Sigmoid colon (tissue), 7 donors: ENCODE measurements around the gene MR1. TPM values are rescaled to one million over a fixed set of nuclear protein-coding genes. Genes with fewer than 3 reads are reported as not detected.

Source experiments
- DNase-seq: peaks from one replicate; pipeline ENCODE4 v3.0.0-alpha.2; 2019
- H3K27ac ChIP-seq, 4 donors: fragments of 200-600 bp; sonication (generic); one replicate each; pipeline ENCODE4 v1.5.1; 2016 to 2019; ENCODE audit warnings: mild to moderate bottlenecking in 1 of 4
- H3K27me3 ChIP-seq, 3 donors: fragments of 200-600 bp; sonication (generic); one replicate each; pipeline ENCODE4 v1.5.1; 2019; ENCODE audit warnings: mild to moderate bottlenecking in 1 of 3
- H3K36me3 ChIP-seq, 4 donors: fragments of 200-600 bp; sonication (generic); one replicate each; pipeline ENCODE4 v1.5.1; 2016 to 2019
- H3K4me1 ChIP-seq, 4 donors: fragments of 200-600 bp; sonication (generic); one replicate each; pipeline ENCODE4 v1.5.1; 2017 to 2019
- H3K4me3 ChIP-seq, 4 donors: fragments of 200-600 bp; sonication (generic); one replicate each; pipeline ENCODE4 v1.5.1; 2017 to 2019; ENCODE audit warnings: mild to moderate bottlenecking in 2 of 4, moderate library complexity in 1 of 4
- H3K9me3 ChIP-seq, 4 donors: fragments of 200-600 bp in 3 of 4; sonication (generic) in 3 of 4; one replicate each; pipeline versions ENCODE4 v1.5.1 to v1.6.1; 2013 to 2019
- EP300 ChIP-seq, 4 donors: sonication (generic); formaldehyde crosslinking; IDR thresholded peaks; one replicate each; pipeline ENCODE4 v1.6.1; 2017; ENCODE audit warnings: antibody characterized with exemption in 4 of 4
- POLR2A ChIP-seq, 2 donors: fragments of 450-650 bp; IDR thresholded peaks; one replicate each; pipeline ENCODE4 v1.6.1; 2016; ENCODE audit warnings: antibody characterized with exemption in 2 of 2, mild to moderate bottlenecking in 2 of 2, moderate library complexity in 2 of 2
- POLR2AphosphoS5 ChIP-seq, 4 donors: sonication (generic); formaldehyde crosslinking; IDR thresholded peaks; one replicate each; pipeline ENCODE4 v1.6.1; 2017; ENCODE audit warnings: antibody characterized with exemption in 4 of 4
- WGBS, 2 donors: extraction: QIAGEN DNeasy Blood & Tissue Kit; methylation state at CpG; one replicate each; pipeline ENCODE4 v1.1.7; 2013; 5-methylcytosine and 5-hydroxymethylcytosine counted together
- intact Hi-C: fragments of 100-400 bp; cut with DNase I; formaldehyde crosslinking; loops from one replicate; pipeline ENCODE4 v1.15.1; 2023
- polyA plus RNA-seq, 3 donors: library from polyadenylated mRNA; stranded (reverse); fragments of 200-250 nt; gene quantifications; one replicate each; pipeline ENCODE4 v1.2.3, GENCODE V29; 2013
- total RNA-seq, 4 donors: library from RNA; depleted of rRNA; stranded (reverse); fragments of >200 nt; gene quantifications; one replicate each; pipeline ENCODE4 v1.1.0, GENCODE V29; 2016
- TF ChIP-seq, protein P1 (sequence below), 4 experiments: fragments of 450-650 bp in 3 of 4; fragments of 200-600 bp in 1 of 4; IDR thresholded peaks; one replicate each; pipeline ENCODE4 v1.5.1; 2016 to 2019; ENCODE audit warnings: antibody characterized with exemption in 4 of 4, mild to moderate bottlenecking in 3 of 4, moderate library complexity in 2 of 4
- donor health status: healthy with polysubstance abuse.
- donor health status: Bipolar disorder and iron deficiency.
- donor health status: healthy.

MR1 gene
- total and polyA plus RNA-seq, 7 donors: 1.8 to 12.2 (median 10.3) TPM

DNA sequence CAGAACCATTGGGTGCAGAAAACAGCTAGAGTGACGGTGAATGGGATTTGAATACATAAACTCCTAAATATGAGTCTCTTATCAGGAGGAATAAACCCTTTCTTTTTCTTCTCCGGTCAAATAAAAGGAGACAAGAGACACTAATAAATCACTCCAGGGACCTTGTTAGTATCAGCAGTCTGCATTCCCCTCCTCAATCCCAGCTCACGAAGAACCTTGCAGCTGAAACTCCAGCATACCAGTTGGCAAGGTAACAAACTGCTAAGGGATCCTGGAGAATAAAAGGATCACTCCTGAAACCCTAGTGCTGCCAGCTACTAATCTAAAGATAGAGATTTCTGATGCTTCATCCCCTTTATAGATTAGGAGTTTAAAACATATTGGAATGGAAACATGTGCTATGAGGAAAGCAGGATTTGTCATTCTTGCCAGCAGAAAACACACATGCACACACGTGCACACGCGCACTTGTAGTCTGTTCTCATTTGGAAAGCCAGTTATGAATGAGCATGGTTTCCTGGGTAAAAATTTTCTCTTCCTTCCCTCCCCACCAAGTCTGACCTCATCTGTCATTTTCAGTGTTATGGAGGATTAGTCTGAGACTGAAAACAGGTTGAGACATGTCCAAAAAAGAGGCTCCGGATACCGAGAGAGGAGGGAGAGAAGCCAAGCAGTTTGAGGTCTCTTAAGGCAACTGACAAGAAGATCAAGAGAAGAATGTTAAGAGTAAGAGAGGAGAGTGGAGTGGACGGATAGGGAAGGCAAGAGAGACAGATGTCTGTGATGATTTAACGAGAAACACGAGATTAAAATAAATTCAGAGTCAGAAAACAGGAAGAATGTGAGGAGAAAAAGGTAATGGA is 65.6 kb downstream of the MR1 start:
- no peak for DNase-seq
- H3K27me3 ChIP-seq: no peaks in the 10 kb centered on the region
- H3K4me1 ChIP-seq: peaks cover 0 to 58% (median 45%) of the 10 kb centered on the region in 4 donors
- intact Hi-C loops: no loop called here
- no peak overlapping the region for H3K27ac ChIP-seq
- H3K9me3 ChIP-seq: no peaks in the 10 kb centered on the region
- TF ChIP-seq POLR2A (IDR thresholded peaks at IDR 0.05) (no peak), POLR2AphosphoS5 (IDR thresholded peaks at IDR 0.05) (no peak), EP300 (IDR thresholded peaks at IDR 0.05) (no peak)
- TF ChIP-seq, protein P1, sequence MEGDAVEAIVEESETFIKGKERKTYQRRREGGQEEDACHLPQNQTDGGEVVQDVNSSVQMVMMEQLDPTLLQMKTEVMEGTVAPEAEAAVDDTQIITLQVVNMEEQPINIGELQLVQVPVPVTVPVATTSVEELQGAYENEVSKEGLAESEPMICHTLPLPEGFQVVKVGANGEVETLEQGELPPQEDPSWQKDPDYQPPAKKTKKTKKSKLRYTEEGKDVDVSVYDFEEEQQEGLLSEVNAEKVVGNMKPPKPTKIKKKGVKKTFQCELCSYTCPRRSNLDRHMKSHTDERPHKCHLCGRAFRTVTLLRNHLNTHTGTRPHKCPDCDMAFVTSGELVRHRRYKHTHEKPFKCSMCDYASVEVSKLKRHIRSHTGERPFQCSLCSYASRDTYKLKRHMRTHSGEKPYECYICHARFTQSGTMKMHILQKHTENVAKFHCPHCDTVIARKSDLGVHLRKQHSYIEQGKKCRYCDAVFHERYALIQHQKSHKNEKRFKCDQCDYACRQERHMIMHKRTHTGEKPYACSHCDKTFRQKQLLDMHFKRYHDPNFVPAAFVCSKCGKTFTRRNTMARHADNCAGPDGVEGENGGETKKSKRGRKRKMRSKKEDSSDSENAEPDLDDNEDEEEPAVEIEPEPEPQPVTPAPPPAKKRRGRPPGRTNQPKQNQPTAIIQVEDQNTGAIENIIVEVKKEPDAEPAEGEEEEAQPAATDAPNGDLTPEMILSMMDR (IDR thresholded peaks at IDR 0.05): no peak
- no peaks in the 10 kb centered on the region for H3K36me3 ChIP-seq
- H3K4me3 ChIP-seq: no peak overlapping the region
- WGBS, 2 donors: 37 to 64% methylated on average over 11 of the region's 11 CpGs

DNA sequence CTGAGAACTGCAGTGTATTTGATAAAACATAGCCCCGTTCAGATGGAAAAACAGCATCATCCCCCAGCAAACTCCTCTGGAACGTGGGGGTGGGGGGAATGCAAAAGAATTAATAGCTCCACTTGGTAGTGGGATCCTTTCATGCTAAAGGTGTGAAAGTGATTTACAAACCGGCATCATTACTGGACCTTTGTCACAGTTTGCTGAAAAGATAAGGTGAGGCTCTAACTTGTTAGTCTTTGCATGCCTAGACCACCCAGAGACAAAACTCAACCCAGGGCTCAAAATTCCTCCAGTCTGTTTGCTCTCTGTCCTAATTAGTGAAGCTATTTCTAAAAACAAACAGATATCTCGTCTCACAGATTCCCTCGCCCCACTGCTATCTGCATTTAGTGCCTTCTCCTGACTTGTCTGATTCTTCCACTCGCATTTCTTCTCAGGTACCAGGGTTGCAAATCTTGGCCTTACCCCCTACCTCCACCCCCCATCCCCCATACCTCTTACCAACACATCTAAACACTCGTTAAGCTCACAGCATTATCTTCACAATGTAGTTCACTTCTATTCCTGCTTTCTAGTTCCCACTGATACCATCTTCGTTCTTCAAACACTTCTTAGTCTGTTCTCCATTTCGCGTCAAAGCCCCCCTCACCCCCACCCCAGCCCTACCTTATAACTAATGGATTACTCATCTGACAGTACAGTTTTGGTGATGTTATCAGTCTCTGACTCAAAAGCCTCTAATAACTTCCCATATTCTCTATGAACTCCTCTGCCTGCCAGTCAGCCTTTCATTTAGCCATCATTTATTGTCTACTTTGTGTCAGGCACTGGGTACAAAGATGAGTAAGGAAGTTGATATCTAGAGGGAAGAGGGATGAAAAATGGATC is 66.5 kb downstream of the MR1 start:
- Histone ChIP-seq H3K9me3 (no peaks in the 10 kb centered on the region), H3K27ac (no peak overlapping the region), H3K4me3 (no peak overlapping the region), H3K4me1 (peaks cover 0 to 51% (median 40%) of the 10 kb centered on the region in 4 donors), H3K27me3 (no peaks in the 10 kb centered on the region), H3K36me3 (no peaks in the 10 kb centered on the region)
- WGBS, 2 donors: 54 to 58% methylated on average over 10 of the region's 10 CpGs
- intact Hi-C loops: no loop called here
- no peak for DNase-seq
- no peak for TF ChIP-seq POLR2A (IDR thresholded peaks at IDR 0.05)
- no peak for TF ChIP-seq POLR2AphosphoS5 (IDR thresholded peaks at IDR 0.05)
- TF ChIP-seq EP300 (IDR thresholded peaks at IDR 0.05): no peak
- TF ChIP-seq, protein P1 (IDR thresholded peaks at IDR 0.05): no peak

DNA sequence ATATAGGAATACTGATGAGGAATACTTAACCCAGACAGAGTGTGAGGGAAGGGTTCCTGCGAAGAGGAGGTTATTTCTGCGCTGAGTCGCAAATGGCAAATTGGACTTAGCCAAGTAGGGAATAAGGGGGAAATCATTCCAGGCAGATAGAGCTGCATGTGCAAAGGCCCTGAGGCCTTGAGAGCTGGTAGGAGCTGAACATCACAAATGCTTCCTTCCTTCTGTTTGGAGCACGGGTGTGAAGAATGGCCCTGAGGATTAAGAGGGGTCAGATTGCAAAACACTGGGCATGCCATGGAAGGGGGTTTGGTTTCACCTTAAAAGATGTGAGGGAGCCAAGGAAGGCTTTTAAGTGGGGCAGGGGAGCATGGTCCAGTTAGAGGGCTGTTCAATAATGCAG is 67.2 kb downstream of the MR1 start:
- Histone ChIP-seq H3K4me3 (no peak overlapping the region), H3K27ac (no peak overlapping the region), H3K9me3 (no peaks in the 10 kb centered on the region), H3K4me1 (peaks cover 0 to 50% (median 37%) of the 10 kb centered on the region in 4 donors), H3K36me3 (no peaks in the 10 kb centered on the region), H3K27me3 (no peaks in the 10 kb centered on the region)
- DNase-seq: no peak
- WGBS, 2 donors: 92 to 96% methylated on average over 4 of the region's 4 CpGs
- TF ChIP-seq POLR2A (IDR thresholded peaks at IDR 0.05): no peak
- TF ChIP-seq, protein P1 (IDR thresholded peaks at IDR 0.05): no peak
- TF ChIP-seq POLR2AphosphoS5 (IDR thresholded peaks at IDR 0.05): no peak
- no peak for TF ChIP-seq EP300 (IDR thresholded peaks at IDR 0.05)
- intact Hi-C loops: no loop called here

DNA sequence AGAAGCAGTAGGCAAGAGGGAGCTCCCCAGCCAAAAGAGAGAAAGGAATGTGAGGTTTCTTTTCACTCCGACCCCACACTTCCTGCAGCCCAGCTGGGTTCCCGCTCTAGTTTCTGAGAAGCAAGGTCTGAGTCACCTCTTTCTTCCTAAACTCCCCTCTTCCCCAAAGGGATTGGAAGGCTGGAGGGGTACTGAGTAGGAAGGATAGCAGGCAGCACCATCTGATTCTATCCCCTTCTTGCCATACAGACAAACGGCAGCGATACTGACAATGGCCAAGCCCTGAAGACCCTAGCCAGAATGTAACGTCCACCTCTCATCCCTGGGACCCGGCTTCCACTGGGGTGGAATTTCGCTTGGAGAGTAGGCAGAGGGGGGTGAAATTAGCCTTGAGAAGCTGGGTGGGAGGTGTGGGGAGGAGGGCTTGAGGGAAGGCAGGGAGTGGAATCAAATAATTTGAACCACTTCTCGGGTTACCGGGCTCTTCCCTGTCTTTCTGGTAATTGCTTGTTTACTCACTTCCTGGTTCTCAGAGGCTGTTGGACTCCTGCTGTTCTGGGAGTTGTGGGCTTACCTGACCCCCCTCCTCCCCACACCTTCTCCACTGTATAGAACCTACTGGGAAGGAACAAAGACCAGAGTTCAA is 67.9 kb downstream of the MR1 start:
- TF ChIP-seq POLR2AphosphoS5 (IDR thresholded peaks at IDR 0.05): no peak
- no peak for TF ChIP-seq EP300 (IDR thresholded peaks at IDR 0.05)
- TF ChIP-seq, protein P1 (IDR thresholded peaks at IDR 0.05): no peak
- TF ChIP-seq POLR2A (IDR thresholded peaks at IDR 0.05): no peak
- Histone ChIP-seq H3K27ac (no peak overlapping the region), H3K4me3 (no peak overlapping the region), H3K9me3 (no peaks in the 10 kb centered on the region), H3K36me3 (no peaks in the 10 kb centered on the region), H3K4me1 (peaks cover 0 to 45% (median 33%) of the 10 kb centered on the region in 4 donors), H3K27me3 (no peaks in the 10 kb centered on the region)
- no peak for DNase-seq
- intact Hi-C loops: no loop called here
- 65 to 66% methylated on average over 9 of the region's 9 CpGs for WGBS, 2 donors
